HUES64 (cell line): ENCODE measurements around the gene ZNF462.
A peak's percentile ranks its signal among the peaks of the same experiment; 100 is the strongest.

Experiments
- H3K27ac ChIP-seq: 2 replicates; pipeline ENCODE4 v1.7.0; 2013; ENCODE audit warnings: low read depth, low read length, inconsistent platforms
- H3K27me3 ChIP-seq: 2 replicates; pipeline ENCODE4 v1.6.1; 2013; ENCODE audit warnings: mild to moderate bottlenecking, low read length; ENCODE audit not compliant: insufficient read depth
- H3K36me3 ChIP-seq: 2 replicates; pipeline ENCODE4 v1.6.1; 2013; ENCODE audit warnings: mild to moderate bottlenecking, low read length; ENCODE audit not compliant: insufficient read depth
- H3K4me1 ChIP-seq: 2 replicates; pipeline ENCODE4 v1.6.1; 2013; ENCODE audit warnings: mild to moderate bottlenecking, low read length, moderate library complexity; ENCODE audit not compliant: insufficient read depth
- H3K4me3 ChIP-seq: 2 replicates; pipeline ENCODE4 v1.5.1; 2013; ENCODE audit warnings: mild to moderate bottlenecking, low read length, moderate library complexity
- H3K9ac ChIP-seq: 2 replicates; pipeline ENCODE4 v1.6.1; 2013; ENCODE audit warnings: mild to moderate bottlenecking, low read depth, low read length
- H3K9me3 ChIP-seq: 2 replicates; pipeline ENCODE4 v1.6.1; 2013; ENCODE audit warnings: low read depth, low read length; ENCODE audit not compliant: insufficient read depth
- WGBS: fragments of 150-250, 120-280 bp; methylation state at CpG from one replicate; pipeline ENCODE4 v1.1.7; 2013; ENCODE audit warnings: missing lambda C conversion rate; 5-methylcytosine and 5-hydroxymethylcytosine counted together

Gene ZNF462

GRCh38 chr9:106930477-106930876 lies 67.5 kb downstream of the ZNF462 start:
- peaks cover 99% of the 10 kb centered on the region for H3K36me3 ChIP-seq
- WGBS, result 96% methylated on average over 8 of the region's 8 CpGs

GRCh38 chr9:106931466-106931865 lies 68.5 kb downstream of the ZNF462 start:
- WGBS, result 90% methylated on average over 4 of the region's 4 CpGs

More at GRCh38 chr9:106930477-106930876, 67.5 kb downstream of the ZNF462 start:
- H3K9ac ChIP-seq, result no peak overlapping the region
- H3K27ac ChIP-seq, result no peak overlapping the region
- H3K4me1 ChIP-seq, result peaks cover 23% of the 10 kb centered on the region
- no peaks in the 10 kb centered on the region for H3K9me3 ChIP-seq
- no peaks in the 10 kb centered on the region for H3K27me3 ChIP-seq
- H3K4me3 ChIP-seq, result no peak overlapping the region

GRCh38 chr9:106932178-106932577 lies 69.2 kb downstream of the ZNF462 start:
- Histone ChIP-seq H3K9ac (no peak overlapping the region), H3K27me3 (no peaks in the 10 kb centered on the region), H3K27ac (no peak overlapping the region), H3K9me3 (no peaks in the 10 kb centered on the region), H3K4me3 (no peak overlapping the region), H3K4me1 (peaks cover 25% of the 10 kb centered on the region), H3K36me3 (peaks cover 100% of the 10 kb centered on the region)
- WGBS, result 96% methylated on average over 10 of the region's 10 CpGs

More at GRCh38 chr9:106931466-106931865, 68.5 kb downstream of the ZNF462 start:
- H3K9me3 ChIP-seq, result no peaks in the 10 kb centered on the region
- H3K36me3 ChIP-seq, result peaks cover 99% of the 10 kb centered on the region
- H3K9ac ChIP-seq, result no peak overlapping the region
- H3K4me1 ChIP-seq, result peaks cover 25% of the 10 kb centered on the region
- no peak overlapping the region for H3K4me3 ChIP-seq
- H3K27ac ChIP-seq, result no peak overlapping the region
- H3K27me3 ChIP-seq, result no peaks in the 10 kb centered on the region

- Histone ChIP-seq H3K36me3 (peaks cover 100% of the 10 kb centered on the region), H3K9ac (no peak overlapping the region), H3K4me3 (no peak overlapping the region), H3K4me1 (peaks cover 25% of the 10 kb centered on the region), H3K27ac (no peak overlapping the region), H3K27me3 (no peaks in the 10 kb centered on the region), H3K9me3 (no peaks in the 10 kb centered on the region)
- WGBS, result 99% methylated on average over 3 of the region's 3 CpGs
Observed at GRCh38 chr9:106932675-106933074, 69.7 kb downstream of the ZNF462 start.

- Histone ChIP-seq H3K4me1 (peaks cover 25% of the 10 kb centered on the region), H3K27ac (0 out of 2 replicates have a peak overlapping the region, but pooled peaks have one; percentile 19), H3K36me3 (peaks cover 100% of the 10 kb centered on the region), H3K9me3 (no peaks in the 10 kb centered on the region), H3K4me3 (no peak overlapping the region), H3K9ac (no peak overlapping the region), H3K27me3 (no peaks in the 10 kb centered on the region)
- 91% methylated on average over 2 of the region's 2 CpGs for WGBS
Observed at GRCh38 chr9:106933470-106933869, 70.5 kb downstream of the ZNF462 start.

- H3K9me3 ChIP-seq, result no peaks in the 10 kb centered on the region
- H3K27me3 ChIP-seq, result no peaks in the 10 kb centered on the region
- H3K9ac ChIP-seq, result no peak overlapping the region
- 65% methylated on average over 5 of the region's 5 CpGs for WGBS
- peaks cover 100% of the 10 kb centered on the region for H3K36me3 ChIP-seq
- H3K27ac ChIP-seq, result peak overlapping the region; percentile 64; the same call in 1 of the 2 replicates
- H3K4me3 ChIP-seq, result no peak overlapping the region
- peaks cover 25% of the 10 kb centered on the region for H3K4me1 ChIP-seq
Observed at GRCh38 chr9:106934442-106935238, 71.7 kb downstream of the ZNF462 start.

- Histone ChIP-seq H3K36me3 (peaks cover 100% of the 10 kb centered on the region), H3K4me3 (no peak overlapping the region), H3K9me3 (no peaks in the 10 kb centered on the region), H3K9ac (no peak overlapping the region), H3K4me1 (peaks cover 25% of the 10 kb centered on the region), H3K27ac (no peak overlapping the region), H3K27me3 (no peaks in the 10 kb centered on the region)
- WGBS, result 93% methylated on average over 3 of the region's 3 CpGs
Observed at GRCh38 chr9:106936680-106937079, 73.7 kb downstream of the ZNF462 start.

- WGBS, result 91% methylated on average over 2 of the region's 2 CpGs
- Histone ChIP-seq H3K36me3 (peaks cover 100% of the 10 kb centered on the region), H3K4me1 (no peaks in the 10 kb centered on the region), H3K4me3 (no peak overlapping the region), H3K27ac (no peak overlapping the region), H3K27me3 (no peaks in the 10 kb centered on the region), H3K9ac (no peak overlapping the region), H3K9me3 (no peaks in the 10 kb centered on the region)
Observed at GRCh38 chr9:106941916-106942315, 79.0 kb downstream of the ZNF462 start.

GRCh38 chr9:106945727-106946660 lies 83.0 kb downstream of the ZNF462 start:
- no peak overlapping the region for H3K27ac ChIP-seq
- WGBS, result 98% methylated on average over 5 of the region's 5 CpGs

GRCh38 chr9:106947106-106947900 lies 84.3 kb downstream of the ZNF462 start:
- H3K4me1 ChIP-seq, result no peaks in the 10 kb centered on the region
- H3K36me3 ChIP-seq, result peaks cover 95% of the 10 kb centered on the region
- H3K4me3 ChIP-seq, result no peak overlapping the region
- WGBS, result 94% methylated on average over 7 of the region's 8 CpGs
- no peaks in the 10 kb centered on the region for H3K27me3 ChIP-seq
- H3K27ac ChIP-seq, result no peak overlapping the region
- H3K9ac ChIP-seq, result no peak overlapping the region
- H3K9me3 ChIP-seq, result no peaks in the 10 kb centered on the region

More at GRCh38 chr9:106945727-106946660, 83.0 kb downstream of the ZNF462 start:
- Histone ChIP-seq H3K36me3 (peaks cover 96% of the 10 kb centered on the region), H3K4me3 (no peak overlapping the region), H3K9me3 (no peaks in the 10 kb centered on the region), H3K27me3 (no peaks in the 10 kb centered on the region), H3K9ac (no peak overlapping the region), H3K4me1 (no peaks in the 10 kb centered on the region)
